HCEC 1CT (cell line): ENCODE results near the gene CRPPA.
"Not testable (repeated sequence)": the region's sequence is repeated elsewhere in the genome, so short reads cannot be mapped to it uniquely, and the experiment has no call there.

Experiments
- DNase-seq: peaks from one replicate; pipeline ENCODE4 v3.0.0-alpha.2; 2017

CRPPA gene

GRCh38 chr7:16421333-16422102 lies at the start of gene CRPPA:
CRPPA (minus strand) TSS chr7:16421538; CDS start chr7:16421322, 216 bp downstream.
- peak; percentile 45 for DNase-seq

- DNase-seq: no peak
These were observed 44.4 kb upstream of the CRPPA start, which contains the start of gene SOSTDC1 for GRCh38 chr7:16465469-16466361. SOSTDC1 (minus strand) TSS chr7:16465738; CDS start chr7:16465668, 70 bp downstream.

- no peak for DNase-seq
These were observed 42.8 kb upstream of the CRPPA start for GRCh38 chr7:16463949-16464715.

GRCh38 chr7:16463520-16463919 lies 42.2 kb upstream of the CRPPA start:
- no peak for DNase-seq

- DNase-seq: no peak
These were observed 41.1 kb upstream of the CRPPA start for GRCh38 chr7:16462431-16462889.

GRCh38 chr7:16460789-16461493 lies 39.6 kb upstream of the CRPPA start:
- no peak for DNase-seq

- DNase-seq: not testable (repeated sequence)
These were observed 35.0 kb upstream of the CRPPA start for GRCh38 chr7:16456303-16456702.

GRCh38 chr7:16455591-16455990 lies 34.3 kb upstream of the CRPPA start:
- DNase-seq: no peak

- no peak for DNase-seq
These were observed 29.0 kb upstream of the CRPPA start for GRCh38 chr7:16450366-16450765.

- no peak for DNase-seq
These were observed 26.5 kb upstream of the CRPPA start for GRCh38 chr7:16447876-16448275.

- DNase-seq: no peak
These were observed 25.2 kb upstream of the CRPPA start for GRCh38 chr7:16446508-16446907.

GRCh38 chr7:16443871-16444270 lies 22.5 kb upstream of the CRPPA start:
- not testable (repeated sequence) for DNase-seq

- no peak for DNase-seq
These were observed 17.6 kb upstream of the CRPPA start for GRCh38 chr7:16438988-16439387.

GRCh38 chr7:16436306-16436705 lies 15.0 kb upstream of the CRPPA start:
- no peak for DNase-seq

- no peak for DNase-seq
These were observed 12.3 kb upstream of the CRPPA start for GRCh38 chr7:16433568-16434122.

GRCh38 chr7:16432425-16432731 lies 11.0 kb upstream of the CRPPA start:
- DNase-seq: no peak

GRCh38 chr7:16431646-16432424 lies 10.5 kb upstream of the CRPPA start:
- peak; percentile 51 for DNase-seq

- peak; percentile 54 for DNase-seq
These were observed 8.8 kb upstream of the CRPPA start for GRCh38 chr7:16430133-16430532.

- DNase-seq: peak; percentile 80
These were observed 7.3 kb upstream of the CRPPA start for GRCh38 chr7:16428672-16429071.

- DNase-seq: no peak
These were observed 6.8 kb upstream of the CRPPA start for GRCh38 chr7:16428182-16428581.

GRCh38 chr7:16423761-16424160 lies 2.4 kb upstream of the CRPPA start:
- DNase-seq: no peak
